Skeletal muscle satellite cell (primary cell): ENCODE results near the gene CDNF.
"Not testable (repeated sequence)": the region's sequence is repeated elsewhere in the genome, so short reads cannot be mapped to it uniquely, and the experiment has no call there.

ENCODE experiments used
- H3K27me3 ChIP-seq: 2 replicates; pipeline ENCODE4 v1.7.0; 2013; ENCODE audit warnings: low read length; ENCODE audit not compliant: control insufficient read depth, insufficient read depth
- H3K36me3 ChIP-seq: 2 replicates; pipeline ENCODE4 v1.7.0; 2013; ENCODE audit warnings: mild to moderate bottlenecking, control low read depth, low read length; ENCODE audit not compliant: insufficient read depth
- H3K4me1 ChIP-seq: 2 replicates; pipeline ENCODE4 v1.7.0; 2013; ENCODE audit warnings: low read length; ENCODE audit not compliant: control insufficient read depth, insufficient read depth
- H3K4me2 ChIP-seq: 2 replicates; pipeline ENCODE4 v1.7.0; 2013; ENCODE audit warnings: mild to moderate bottlenecking, low read length
- H3K4me3 ChIP-seq: 2 replicates; pipeline ENCODE4 v1.7.0; 2013; ENCODE audit warnings: low read length
- H3K9ac ChIP-seq: 2 replicates; pipeline ENCODE4 v1.7.0; 2013; ENCODE audit warnings: mild to moderate bottlenecking, low read depth, low read length, moderate library complexity
- H3K9me3 ChIP-seq: replicated peaks from 2 replicates; pipeline ENCODE4 v1.7.0; 2013; ENCODE audit warnings: mild to moderate bottlenecking, control low read depth, low read length

Gene CDNF

GRCh38 chr10:14816717-14817116 lies 21.1 kb downstream of the CDNF start:
- not testable (repeated sequence) for H3K27me3 ChIP-seq, H3K4me3 ChIP-seq, H3K9me3 ChIP-seq, H3K36me3 ChIP-seq, H3K4me2 ChIP-seq, H3K9ac ChIP-seq
- peaks cover 13% of the 10 kb centered on the region for H3K4me1 ChIP-seq

GRCh38 chr10:14815681-14816080 lies 22.2 kb downstream of the CDNF start:
- H3K27me3 ChIP-seq = peaks cover 7% of the 10 kb centered on the region
- H3K9me3 ChIP-seq = no peaks in the 10 kb centered on the region
- no peak overlapping the region for H3K4me3 ChIP-seq
- H3K4me2 ChIP-seq = no peak overlapping the region
- H3K4me1 ChIP-seq = peaks cover 13% of the 10 kb centered on the region
- H3K36me3 ChIP-seq = no peaks in the 10 kb centered on the region
- H3K9ac ChIP-seq = no peak overlapping the region

- no peak overlapping the region for H3K9ac ChIP-seq
- H3K4me3 ChIP-seq = no peak overlapping the region
- no peak overlapping the region for H3K4me2 ChIP-seq
- H3K36me3 ChIP-seq = no peaks in the 10 kb centered on the region
- no peaks in the 10 kb centered on the region for H3K4me1 ChIP-seq
- H3K9me3 ChIP-seq = no peaks in the 10 kb centered on the region
- H3K27me3 ChIP-seq = peaks cover 7% of the 10 kb centered on the region
These were observed 25.6 kb downstream of the CDNF start for GRCh38 chr10:14812271-14812670.

- Histone ChIP-seq H3K4me2 (no peak overlapping the region), H3K4me1 (no peaks in the 10 kb centered on the region), H3K27me3 (peaks cover 12% of the 10 kb centered on the region), H3K4me3 (no peak overlapping the region), H3K9ac (no peak overlapping the region), H3K36me3 (no peaks in the 10 kb centered on the region), H3K9me3 (no peaks in the 10 kb centered on the region)
These were observed 26.6 kb downstream of the CDNF start for GRCh38 chr10:14810969-14811953.

GRCh38 chr10:14806318-14806717 lies 31.5 kb downstream of the CDNF start:
- no peak overlapping the region for H3K4me2 ChIP-seq
- H3K9me3 ChIP-seq = no peaks in the 10 kb centered on the region
- H3K36me3 ChIP-seq = no peaks in the 10 kb centered on the region
- no peak overlapping the region for H3K4me3 ChIP-seq
- H3K27me3 ChIP-seq = peaks cover 18% of the 10 kb centered on the region
- H3K9ac ChIP-seq = no peak overlapping the region
- H3K4me1 ChIP-seq = no peaks in the 10 kb centered on the region

- Histone ChIP-seq H3K9me3 (no peaks in the 10 kb centered on the region), H3K4me2 (no peak overlapping the region)
These were observed 34.0 kb downstream of the CDNF start for GRCh38 chr10:14803827-14804226.

GRCh38 chr10:14801723-14802122 lies 36.1 kb downstream of the CDNF start:
- peaks cover 41% of the 10 kb centered on the region for H3K27me3 ChIP-seq
- no peaks in the 10 kb centered on the region for H3K4me1 ChIP-seq
- no peak overlapping the region for H3K9ac ChIP-seq
- H3K9me3 ChIP-seq = no peaks in the 10 kb centered on the region
- H3K4me2 ChIP-seq = no peak overlapping the region
- no peaks in the 10 kb centered on the region for H3K36me3 ChIP-seq
- no peak overlapping the region for H3K4me3 ChIP-seq

More at GRCh38 chr10:14803827-14804226, 34.0 kb downstream of the CDNF start:
- no peaks in the 10 kb centered on the region for H3K36me3 ChIP-seq
- H3K9ac ChIP-seq = no peak overlapping the region
- H3K4me3 ChIP-seq = no peak overlapping the region
- H3K27me3 ChIP-seq = peaks cover 33% of the 10 kb centered on the region
- no peaks in the 10 kb centered on the region for H3K4me1 ChIP-seq

GRCh38 chr10:14800397-14800796 lies 37.4 kb downstream of the CDNF start:
- H3K36me3 ChIP-seq = no peaks in the 10 kb centered on the region
- no peaks in the 10 kb centered on the region for H3K4me1 ChIP-seq
- no peak overlapping the region for H3K4me3 ChIP-seq
- H3K27me3 ChIP-seq = peaks cover 35% of the 10 kb centered on the region
- H3K9me3 ChIP-seq = no peaks in the 10 kb centered on the region
- no peak overlapping the region for H3K4me2 ChIP-seq
- H3K9ac ChIP-seq = no peak overlapping the region

- Histone ChIP-seq H3K4me1 (no peaks in the 10 kb centered on the region), H3K9me3 (no peaks in the 10 kb centered on the region), H3K4me2 (no peak overlapping the region), H3K27me3 (peaks cover 35% of the 10 kb centered on the region), H3K9ac (no peak overlapping the region), H3K4me3 (no peak overlapping the region), H3K36me3 (no peaks in the 10 kb centered on the region)
These were observed 39.2 kb downstream of the CDNF start for GRCh38 chr10:14798636-14799035.

GRCh38 chr10:14787938-14788337 lies 49.9 kb downstream of the CDNF start:
- H3K4me1 ChIP-seq = no peaks in the 10 kb centered on the region
- H3K4me2 ChIP-seq = no peak overlapping the region
- no peak overlapping the region for H3K9ac ChIP-seq
- peaks cover 14% of the 10 kb centered on the region for H3K27me3 ChIP-seq
- no peaks in the 10 kb centered on the region for H3K36me3 ChIP-seq
- peaks cover 4% of the 10 kb centered on the region for H3K9me3 ChIP-seq
- no peak overlapping the region for H3K4me3 ChIP-seq

GRCh38 chr10:14784459-14785055 lies 53.3 kb downstream of the CDNF start:
- H3K36me3 ChIP-seq = no peaks in the 10 kb centered on the region
- H3K9me3 ChIP-seq = peaks cover 4% of the 10 kb centered on the region
- H3K4me3 ChIP-seq = no peak overlapping the region
- no peak overlapping the region for H3K9ac ChIP-seq
- H3K4me1 ChIP-seq = no peaks in the 10 kb centered on the region
- peaks cover 8% of the 10 kb centered on the region for H3K27me3 ChIP-seq
- no peak overlapping the region for H3K4me2 ChIP-seq
